Sigmoid colon (tissue), 7 donors: ENCODE results near the gene COL9A3. TPM values are rescaled to one million over a fixed set of nuclear protein-coding genes. Genes with fewer than 3 reads are reported as not detected.

Experiments
- DNase-seq: peaks from one replicate; pipeline ENCODE4 v3.0.0-alpha.2; 2019
- H3K27ac ChIP-seq, 4 donors: fragments of 200-600 bp; sonication (generic); one replicate each; pipeline ENCODE4 v1.5.1; 2016 to 2019; ENCODE audit warnings: mild to moderate bottlenecking in 1 of 4
- H3K27me3 ChIP-seq, 3 donors: fragments of 200-600 bp; sonication (generic); one replicate each; pipeline ENCODE4 v1.5.1; 2019; ENCODE audit warnings: mild to moderate bottlenecking in 1 of 3
- H3K36me3 ChIP-seq, 4 donors: fragments of 200-600 bp; sonication (generic); one replicate each; pipeline ENCODE4 v1.5.1; 2016 to 2019
- H3K4me1 ChIP-seq, 4 donors: fragments of 200-600 bp; sonication (generic); one replicate each; pipeline ENCODE4 v1.5.1; 2017 to 2019
- H3K4me3 ChIP-seq, 4 donors: fragments of 200-600 bp; sonication (generic); one replicate each; pipeline ENCODE4 v1.5.1; 2017 to 2019; ENCODE audit warnings: mild to moderate bottlenecking in 2 of 4, moderate library complexity in 1 of 4
- H3K9me3 ChIP-seq, 4 donors: fragments of 200-600 bp in 3 of 4; sonication (generic) in 3 of 4; one replicate each; pipeline versions ENCODE4 v1.5.1 to v1.6.1; 2013 to 2019
- CTCF ChIP-seq, 4 experiments: fragments of 450-650 bp in 3 of 4; fragments of 200-600 bp in 1 of 4; IDR thresholded peaks; one replicate each; pipeline ENCODE4 v1.5.1; 2016 to 2019; ENCODE audit warnings: antibody characterized with exemption in 4 of 4, mild to moderate bottlenecking in 3 of 4, moderate library complexity in 2 of 4
- EP300 ChIP-seq, 4 donors: sonication (generic); formaldehyde crosslinking; IDR thresholded peaks; one replicate each; pipeline ENCODE4 v1.6.1; 2017; ENCODE audit warnings: antibody characterized with exemption in 4 of 4
- POLR2A ChIP-seq, 2 donors: fragments of 450-650 bp; IDR thresholded peaks; one replicate each; pipeline ENCODE4 v1.6.1; 2016; ENCODE audit warnings: antibody characterized with exemption in 2 of 2, mild to moderate bottlenecking in 2 of 2, moderate library complexity in 2 of 2
- POLR2AphosphoS5 ChIP-seq, 4 donors: sonication (generic); formaldehyde crosslinking; IDR thresholded peaks; one replicate each; pipeline ENCODE4 v1.6.1; 2017; ENCODE audit warnings: antibody characterized with exemption in 4 of 4
- WGBS, 2 donors: extraction: QIAGEN DNeasy Blood & Tissue Kit; methylation state at CpG; one replicate each; pipeline ENCODE4 v1.1.7; 2013; 5-methylcytosine and 5-hydroxymethylcytosine counted together
- intact Hi-C: fragments of 100-400 bp; cut with DNase I; formaldehyde crosslinking; loops from one replicate; pipeline ENCODE4 v1.15.1; 2023
- polyA plus RNA-seq, 3 donors: library from polyadenylated mRNA; stranded (reverse); fragments of 200-250 nt; gene quantifications; one replicate each; pipeline ENCODE4 v1.2.3, GENCODE V29; 2013
- total RNA-seq, 4 donors: library from RNA; depleted of rRNA; stranded (reverse); fragments of >200 nt; gene quantifications; one replicate each; pipeline ENCODE4 v1.1.0, GENCODE V29; 2016
- donor health status: healthy with polysubstance abuse.
- donor health status: Bipolar disorder and iron deficiency.
- donor health status: healthy.

The COL9A3 gene
- total and polyA plus RNA-seq, 7 donors = 1.8 to 20.8 (median 5.8) TPM

GRCh38 chr20:62879275-62880146 is 62.7 kb downstream of the COL9A3 start:
- Histone ChIP-seq H3K27me3 (no peaks in the 10 kb centered on the region), H3K36me3 (peaks cover 7 to 25% (median 15%) of the 10 kb centered on the region in 4 donors), H3K4me1 (peaks cover 0 to 24% (median 24%) of the 10 kb centered on the region in 4 donors), H3K4me3 (no peak overlapping the region), H3K9me3 (no peaks in the 10 kb centered on the region), H3K27ac (no peak overlapping the region)
- TF ChIP-seq CTCF (IDR thresholded peaks at IDR 0.05) (no peak), POLR2A (IDR thresholded peaks at IDR 0.05) (no peak), POLR2AphosphoS5 (IDR thresholded peaks at IDR 0.05) (no peak), EP300 (IDR thresholded peaks at IDR 0.05) (no peak)
- no peak for DNase-seq
- WGBS, 2 donors = 83 to 95% methylated on average over 80 of the region's 80 CpGs
- intact Hi-C loops = loop anchor here (5.0 kb wide), 2 partner anchors 48 to 73 kb away; partner anchors contain the start of genes DIDO1 and SLC17A9

GRCh38 chr20:62880147-62880934 is 63.5 kb downstream of the COL9A3 start:
- intact Hi-C loops = no loop called here
- Histone ChIP-seq H3K36me3 (peaks cover 7 to 25% (median 15%) of the 10 kb centered on the region in 4 donors), H3K9me3 (no peaks in the 10 kb centered on the region), H3K4me3 (no peak overlapping the region), H3K27ac (no peak overlapping the region), H3K27me3 (no peaks in the 10 kb centered on the region), H3K4me1 (peaks cover 0 to 24% (median 22%) of the 10 kb centered on the region in 4 donors)
- no peak for DNase-seq
- 93 to 95% methylated on average over 37 of the region's 37 CpGs for WGBS, 2 donors
- TF ChIP-seq CTCF (IDR thresholded peaks at IDR 0.05) (no peak), POLR2AphosphoS5 (IDR thresholded peaks at IDR 0.05) (no peak), POLR2A (IDR thresholded peaks at IDR 0.05) (no peak), EP300 (IDR thresholded peaks at IDR 0.05) (no peak)

- no peak overlapping the region for H3K4me3 ChIP-seq
- H3K36me3 ChIP-seq = peaks cover 7 to 26% (median 15%) of the 10 kb centered on the region in 4 donors
- 95% methylated on average over 45 of the region's 45 CpGs for WGBS, 2 donors
- intact Hi-C loops = no loop called here
- H3K27ac ChIP-seq = no peak overlapping the region
- H3K27me3 ChIP-seq = no peaks in the 10 kb centered on the region
- H3K9me3 ChIP-seq = no peaks in the 10 kb centered on the region
- no peak for DNase-seq
- no peak for TF ChIP-seq POLR2AphosphoS5 (IDR thresholded peaks at IDR 0.05)
- TF ChIP-seq CTCF (IDR thresholded peaks at IDR 0.05) = no peak
- TF ChIP-seq POLR2A (IDR thresholded peaks at IDR 0.05) = no peak
- TF ChIP-seq EP300 (IDR thresholded peaks at IDR 0.05) = no peak
- H3K4me1 ChIP-seq = peaks cover 0 to 17% (median 15%) of the 10 kb centered on the region in 4 donors
Measured at GRCh38 chr20:62880935-62881661, 64.2 kb downstream of the COL9A3 start.

GRCh38 chr20:62881662-62882395 is 65.0 kb downstream of the COL9A3 start:
- intact Hi-C loops = no loop called here
- DNase-seq = no peak
- Histone ChIP-seq H3K27ac (no peak overlapping the region), H3K4me1 (peaks cover 0 to 13% (median 9%) of the 10 kb centered on the region in 4 donors), H3K36me3 (peaks cover 7 to 32% (median 15%) of the 10 kb centered on the region in 4 donors), H3K4me3 (no peak overlapping the region), H3K9me3 (no peaks in the 10 kb centered on the region), H3K27me3 (no peaks in the 10 kb centered on the region)
- 95 to 96% methylated on average over 46 of the region's 46 CpGs for WGBS, 2 donors
- no peak for TF ChIP-seq CTCF (IDR thresholded peaks at IDR 0.05)
